Measurements from ENCODE around the gene MDN1.
"Not testable (repeated sequence)": the region's sequence is repeated elsewhere in the genome, so short reads cannot be mapped to it uniquely, and the experiment has no call there.

Gene MDN1

GRCh38 chr6:89644864-89645263, 174.7 kb downstream of the MDN1 start:
- no peak for DNase-seq (ENCODE audit: low spot score)

DNA sequence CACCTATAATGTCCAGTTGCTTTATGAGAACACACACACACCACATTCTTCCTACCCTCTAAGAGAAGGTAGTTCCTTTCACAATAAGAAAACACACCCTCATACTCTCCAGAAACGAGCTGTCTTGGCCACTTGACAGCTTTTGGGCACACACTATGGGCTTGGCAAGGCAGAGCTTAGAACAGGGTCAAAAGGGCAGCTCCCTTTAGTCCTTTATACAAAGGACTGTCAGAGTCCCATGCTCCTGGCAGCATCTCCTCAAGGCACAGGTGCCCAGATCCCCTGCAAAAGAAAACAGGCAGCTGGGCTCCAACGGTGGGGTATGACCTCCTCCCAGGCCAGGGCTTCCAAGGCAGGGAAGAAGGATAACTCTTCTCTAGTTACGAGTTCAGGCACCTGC, 176.2 kb downstream of the MDN1 start:
- DNase-seq (ENCODE audit: low spot score): no peak

DNA sequence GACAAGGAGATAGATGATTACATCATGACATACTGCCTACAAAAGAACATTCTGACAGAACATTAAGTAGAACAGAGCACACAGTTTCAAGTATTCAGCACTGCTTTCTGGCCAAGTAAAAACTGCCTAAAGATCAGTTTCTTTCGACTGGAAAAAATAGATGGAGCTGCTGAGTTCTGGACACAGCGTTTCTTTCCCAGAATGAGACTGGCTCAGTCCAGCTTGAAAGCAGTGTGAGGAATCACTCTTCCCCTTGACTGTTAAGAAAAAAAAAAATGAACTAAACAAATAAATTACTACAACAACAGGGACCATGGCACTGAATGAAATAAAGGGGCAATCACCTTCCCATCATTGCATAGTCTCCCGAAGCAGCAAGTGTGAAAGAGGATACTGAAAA, 176.6 kb downstream of the MDN1 start:
- DNase-seq (ENCODE audit: low spot score): no peak

DNA sequence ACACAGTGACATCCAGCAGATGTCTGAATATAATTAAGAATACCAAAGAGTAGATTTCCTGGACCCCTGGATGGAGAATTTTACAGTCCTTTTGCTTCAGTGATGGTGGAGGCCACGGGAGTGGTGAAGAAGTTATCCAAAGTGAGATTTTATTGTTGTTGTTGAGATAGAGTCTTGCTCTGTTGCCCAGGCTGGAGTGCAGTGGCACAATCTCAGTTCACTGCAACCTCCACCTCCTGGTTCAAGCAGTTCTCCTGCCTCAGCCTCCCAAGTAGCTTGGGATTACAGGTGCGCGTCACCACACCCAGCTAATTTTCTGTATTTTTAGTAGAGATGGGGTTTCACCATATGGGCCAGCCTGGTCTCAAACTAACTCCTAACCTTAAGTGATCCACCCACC, 178.0 kb downstream of the MDN1 start:
- DNase-seq (ENCODE audit: low spot score): not testable (repeated sequence)

GRCh38 chr6:89640804-89641203, 178.8 kb downstream of the MDN1 start:
- no peak for DNase-seq (ENCODE audit: low spot score)

- DNase-seq (ENCODE audit: low spot score): peak; percentile 97
These were observed 181.0 kb downstream of the MDN1 start, which contains the start of gene LYRM2 for GRCh38 chr6:89638320-89639195. Gene LYRM2, minus strand, starts transcription at chr6:89638747. Its CDS starts 31 bp downstream, at chr6:89638716.

DNA sequence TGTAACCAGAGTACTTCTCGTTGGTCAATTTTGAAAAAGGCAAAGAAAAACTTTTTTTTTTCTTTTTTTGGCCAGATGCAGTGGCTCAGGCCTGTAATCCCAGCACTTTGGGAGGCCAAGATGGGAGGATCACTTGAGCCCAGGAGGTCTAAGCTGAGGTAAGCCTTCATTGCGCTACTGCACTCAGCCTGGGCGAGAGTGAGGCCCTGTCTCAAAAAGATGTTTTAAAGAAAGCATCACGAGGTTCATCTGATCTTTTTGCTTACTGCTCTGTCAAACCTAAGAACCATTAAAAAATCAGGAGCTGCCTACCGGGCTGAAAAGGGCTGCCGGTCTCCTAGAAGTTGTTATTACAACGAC, 181.7 kb downstream of the MDN1 start:
- DNase-seq (ENCODE audit: low spot score): no peak

DNA sequence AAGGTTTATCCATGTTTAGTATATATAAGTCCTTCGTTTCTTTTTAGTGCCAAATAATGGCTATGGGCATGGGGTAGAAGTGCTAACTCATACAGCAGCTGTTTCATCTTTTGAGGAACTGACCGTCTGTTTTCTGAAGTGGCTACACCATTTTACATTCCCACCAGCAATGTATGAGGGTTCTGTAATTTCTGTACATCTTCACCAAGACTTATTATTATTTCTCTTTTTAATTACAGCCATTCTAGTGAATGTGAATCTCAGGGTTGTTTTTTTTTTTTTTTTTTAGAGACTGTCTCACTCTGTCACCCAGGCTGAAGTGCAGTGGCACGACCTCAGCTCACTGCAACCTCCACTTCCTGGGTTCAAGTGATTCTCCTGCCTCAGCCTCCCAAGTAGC, 183.2 kb downstream of the MDN1 start:
- not testable (repeated sequence) for DNase-seq (ENCODE audit: low spot score)

DNA sequence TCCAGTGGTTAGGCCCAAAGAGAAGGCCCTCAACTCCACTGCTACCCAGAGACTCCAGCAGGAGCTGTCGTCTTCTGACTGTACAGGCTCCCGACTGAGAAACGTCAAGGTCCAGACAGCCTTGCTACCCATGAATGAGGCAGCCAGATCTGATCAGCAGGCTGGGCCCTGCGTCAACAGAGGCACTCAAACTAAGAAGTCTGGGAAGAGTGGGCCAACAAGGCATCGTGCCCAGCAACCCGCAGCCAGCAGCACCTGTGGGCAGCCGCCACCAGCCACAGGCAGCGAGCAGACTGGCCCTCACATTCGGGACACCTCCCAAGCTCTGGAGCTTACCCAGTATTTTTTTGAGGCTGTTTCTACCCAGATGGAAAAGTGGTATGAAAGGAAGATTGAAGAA, 189.1 kb downstream of the MDN1 start:
- no peak for DNase-seq (ENCODE audit: low spot score)

GRCh38 chr6:89623749-89624148, 195.8 kb downstream of the MDN1 start:
- DNase-seq (ENCODE audit: low spot score): no peak

DNA sequence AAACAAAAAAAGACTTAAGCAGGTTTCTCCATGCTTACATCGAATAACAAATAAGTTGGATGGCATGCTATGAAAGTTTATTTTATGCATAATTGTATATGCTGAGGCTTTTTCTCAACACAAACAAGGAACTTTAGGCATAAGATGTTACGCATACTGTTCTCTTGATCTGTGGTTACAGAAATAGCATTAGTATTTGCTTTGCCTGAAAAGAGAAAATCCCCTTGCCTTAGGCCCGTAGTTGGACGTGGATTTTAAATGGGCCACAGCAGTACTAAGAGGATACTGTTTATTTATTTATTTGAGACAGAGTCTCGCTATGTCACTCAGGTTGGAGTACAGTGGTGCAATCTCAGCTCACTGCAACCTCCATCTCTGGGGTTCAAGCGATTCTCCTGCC, 200.0 kb downstream of the MDN1 start:
- DNase-seq (ENCODE audit: low spot score): no peak

GRCh38 chr6:89618026-89618425, 201.6 kb downstream of the MDN1 start:
- no peak for DNase-seq (ENCODE audit: low spot score)

DNA sequence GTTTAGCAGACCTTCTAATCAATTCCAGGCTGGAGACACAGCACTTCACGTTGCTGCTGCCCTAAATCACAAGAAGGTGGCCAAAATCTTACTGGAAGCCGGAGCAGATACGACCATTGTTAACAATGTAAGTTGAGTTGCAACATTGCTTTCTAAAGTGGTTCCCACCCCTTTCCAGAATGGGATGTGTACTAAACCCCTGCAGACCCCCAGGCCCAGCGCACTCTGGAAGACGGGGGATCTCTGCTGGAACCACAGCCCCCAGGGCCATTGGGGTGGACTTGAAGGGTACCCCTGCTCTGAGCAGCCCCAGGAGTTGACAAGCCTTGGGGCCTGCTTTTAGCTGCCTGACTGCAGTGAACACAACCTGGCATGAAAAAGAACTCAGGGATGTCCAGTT, 203.1 kb downstream of the MDN1 start:
- DNase-seq (ENCODE audit: low spot score): no peak

DNA sequence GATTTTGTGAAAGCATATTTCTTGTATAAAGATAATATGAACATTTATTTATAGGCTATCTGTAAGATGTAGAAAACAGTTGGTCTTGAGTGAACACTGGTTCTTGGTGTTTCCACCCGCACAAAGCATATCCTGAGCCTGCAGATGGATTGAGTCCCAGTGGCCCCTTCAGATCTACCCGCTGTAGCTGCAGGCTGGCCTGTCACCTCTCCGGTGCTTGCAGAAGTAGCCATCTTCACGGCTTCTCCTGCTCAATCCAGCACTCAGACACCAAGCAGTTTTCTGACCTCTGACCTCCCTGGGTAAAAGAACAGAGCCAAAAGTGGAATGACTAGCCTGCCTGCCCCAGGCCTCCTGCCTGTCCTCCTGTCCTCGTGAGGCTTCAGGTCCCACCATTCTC, 203.7 kb downstream of the MDN1 start:
- DNase-seq (ENCODE audit: low spot score): no peak

- DNase-seq (ENCODE audit: low spot score): no peak
These were observed 205.8 kb downstream of the MDN1 start for GRCh38 chr6:89613790-89614189.

DNA sequence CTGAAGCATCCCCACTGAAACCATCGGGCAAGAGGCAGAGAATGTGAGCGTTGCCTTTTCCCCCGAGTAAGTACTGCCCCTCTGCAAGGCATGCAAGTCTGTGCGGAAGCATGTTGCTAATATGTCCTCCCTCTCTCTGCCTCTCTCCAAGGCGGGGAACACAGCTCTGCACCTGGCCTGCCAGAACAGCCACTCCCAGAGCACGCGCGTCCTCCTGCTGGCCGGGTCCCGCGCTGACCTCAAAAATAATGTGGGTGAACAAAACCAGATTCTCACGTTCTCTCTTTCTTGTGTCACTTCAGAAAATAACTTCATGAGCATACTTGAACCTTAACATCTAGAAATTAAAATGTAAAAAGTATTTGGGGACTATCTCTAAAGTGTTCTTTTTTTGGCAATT, 207.5 kb downstream of the MDN1 start:
- DNase-seq (ENCODE audit: low spot score): no peak

- no peak for DNase-seq (ENCODE audit: low spot score)
These were observed 207.9 kb downstream of the MDN1 start for GRCh38 chr6:89611666-89612065.

DNA sequence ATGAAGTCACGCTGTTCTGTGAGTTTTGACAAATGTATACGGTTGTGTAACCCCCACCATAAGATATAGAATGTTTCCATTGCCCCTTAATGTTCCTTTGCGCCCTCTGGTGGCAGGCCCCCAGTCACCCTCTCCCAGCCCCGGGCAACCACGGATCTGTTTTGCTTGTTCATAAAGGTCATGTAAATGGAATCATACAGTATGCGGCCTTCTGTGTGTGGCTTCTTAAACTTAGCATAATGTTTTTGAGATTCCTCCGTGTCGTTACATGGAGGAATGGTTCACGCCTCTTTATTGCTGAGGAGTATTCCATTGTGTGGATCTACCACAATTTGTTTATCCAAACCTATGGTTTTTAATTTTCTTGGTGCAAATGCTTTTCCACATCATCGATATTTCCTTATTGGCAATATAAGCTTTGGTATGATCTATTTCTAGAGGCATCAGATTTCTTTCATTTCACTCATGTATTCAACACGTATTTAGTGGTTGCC, 209.4 kb downstream of the MDN1 start:
- DNase-seq (ENCODE audit: low spot score): no peak

- no peak for DNase-seq (ENCODE audit: low spot score)
These were observed 213.7 kb downstream of the MDN1 start for GRCh38 chr6:89605861-89606260.

DNA sequence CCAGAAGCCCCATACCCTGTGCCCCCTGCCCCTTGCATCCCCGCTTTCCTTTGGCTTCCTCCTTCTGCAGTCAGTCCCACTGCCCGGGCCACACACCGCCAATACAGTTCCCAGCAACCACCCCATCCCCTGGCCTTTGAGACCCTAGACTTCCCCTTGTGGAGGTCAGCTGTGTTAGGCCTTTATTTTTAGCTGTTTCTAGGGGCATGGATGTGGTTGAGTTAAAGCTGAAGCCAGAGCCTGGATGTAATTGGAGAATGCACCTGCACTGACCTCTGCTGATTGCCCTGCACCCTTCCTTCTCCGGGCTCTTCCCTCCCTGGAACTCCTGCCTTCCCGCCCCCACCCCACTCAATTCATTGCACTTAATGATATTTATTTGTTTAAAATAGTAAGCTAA, 214.9 kb downstream of the MDN1 start:
- DNase-seq (ENCODE audit: low spot score): no peak

GRCh38 chr6:89602166-89602565, 217.4 kb downstream of the MDN1 start:
- DNase-seq (ENCODE audit: low spot score): no peak

DNA sequence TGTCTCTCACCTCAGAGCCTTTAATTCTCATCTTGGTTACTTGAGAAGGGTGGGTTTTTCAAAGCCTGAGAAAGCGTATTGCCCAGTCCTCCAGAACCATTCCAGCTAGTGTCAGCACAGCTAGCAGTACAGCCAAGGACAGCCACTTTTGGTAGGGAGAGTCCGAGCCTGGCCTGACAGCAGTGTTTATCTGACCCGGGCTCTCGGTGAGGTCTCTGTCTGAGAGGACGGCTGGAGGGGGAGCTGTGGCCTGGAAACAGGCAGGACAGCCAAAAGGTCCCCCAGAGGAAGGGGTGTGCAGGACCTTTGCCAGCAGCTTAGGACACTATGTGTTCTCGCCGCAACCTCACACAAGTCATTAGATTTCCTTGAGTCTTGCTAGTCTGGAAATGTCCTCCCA, 219.9 kb downstream of the MDN1 start:
- DNase-seq (ENCODE audit: low spot score): no peak

DNA sequence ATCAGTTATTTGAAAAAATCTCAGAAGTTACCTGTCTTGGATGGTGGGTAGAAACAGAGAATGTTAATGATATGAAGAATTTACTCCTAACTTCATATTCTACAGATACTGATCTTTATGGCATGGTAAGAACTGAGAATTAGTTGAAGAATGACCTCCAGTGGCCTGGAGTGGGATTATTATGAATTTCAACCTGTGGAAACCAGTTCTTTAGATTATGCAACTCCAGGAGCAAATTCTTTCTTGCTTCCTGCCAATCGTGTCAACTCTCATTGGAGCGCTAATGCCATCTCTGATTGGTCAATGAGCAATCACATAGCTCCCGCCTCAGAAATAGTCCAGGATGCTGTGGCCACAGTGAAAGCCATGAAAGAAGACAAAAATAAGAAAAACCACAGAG, 221.6 kb downstream of the MDN1 start:
- no peak for DNase-seq (ENCODE audit: low spot score)

GRCh38 chr6:89597372-89597771, 222.2 kb downstream of the MDN1 start:
- no peak for DNase-seq (ENCODE audit: low spot score)
